Ramos (cell line): Measurements from ENCODE around the gene HRH3.

Experiments
- in situ Hi-C: fragments of 300-500 bp; cut with MboI; formaldehyde crosslinking; loops from one replicate; pipeline ENCODE4 v1.14.3; 2022; ENCODE audit warnings: low sequenced_read_pairs; ENCODE audit not compliant: unreplicated experiment

Gene HRH3

GRCh38 chr20:62202676-62203377 lies 17.3 kb downstream of the HRH3 start:
- in situ Hi-C loops, result no loop called here

DNA sequence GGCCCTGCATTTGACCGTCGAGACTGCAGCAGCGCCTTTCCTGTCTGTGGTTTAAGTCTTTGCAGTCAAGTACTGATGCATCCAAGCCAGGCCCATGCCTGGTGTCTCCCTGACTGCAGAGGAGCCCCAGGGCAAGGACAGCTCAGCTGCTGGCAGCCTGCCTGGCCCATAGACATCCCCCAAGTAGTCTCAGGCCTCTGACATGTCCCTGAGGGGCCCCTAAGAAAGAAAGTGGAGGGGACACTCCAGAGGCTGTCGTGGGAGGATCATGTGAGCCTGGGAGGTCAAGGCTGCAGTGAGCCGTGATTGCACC lies 18.0 kb downstream of the HRH3 start:
- in situ Hi-C loops, result no loop called here

GRCh38 chr20:62201173-62202082 lies 18.6 kb downstream of the HRH3 start:
- in situ Hi-C loops, result no loop called here

DNA sequence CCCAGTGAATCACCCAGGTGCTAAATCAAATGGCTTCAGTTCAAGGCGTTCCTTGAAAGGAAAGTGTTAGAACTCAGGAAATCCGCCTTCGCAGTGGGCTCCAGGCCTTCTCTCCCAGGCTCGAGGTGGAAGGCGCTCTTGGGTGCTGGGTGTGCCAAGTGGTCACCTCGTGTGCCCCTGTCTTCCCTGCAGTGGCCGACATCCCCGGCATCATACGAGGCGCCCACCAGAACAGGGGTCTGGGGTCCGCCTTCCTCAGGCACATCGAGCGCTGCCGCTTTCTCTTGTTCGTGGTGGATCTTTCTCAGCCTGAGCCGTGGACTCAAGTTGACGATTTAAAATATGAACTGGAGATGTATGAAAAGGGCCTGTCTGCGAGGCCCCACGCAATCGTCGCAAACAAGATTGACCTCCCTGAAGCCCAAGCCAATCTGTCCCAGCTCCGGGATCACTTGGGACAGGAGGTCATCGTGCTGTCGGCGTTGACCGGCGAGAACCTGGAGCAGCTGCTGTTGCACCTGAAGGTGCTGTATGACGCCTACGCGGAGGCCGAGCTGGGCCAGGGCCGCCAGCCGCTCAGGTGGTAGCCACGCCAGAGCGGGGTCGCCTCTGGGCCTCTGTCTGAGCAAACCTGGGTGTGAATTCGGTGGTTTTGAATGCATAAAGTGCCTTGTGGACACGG lies 19.4 kb downstream of the HRH3 start:
- in situ Hi-C loops, result no loop called here

DNA sequence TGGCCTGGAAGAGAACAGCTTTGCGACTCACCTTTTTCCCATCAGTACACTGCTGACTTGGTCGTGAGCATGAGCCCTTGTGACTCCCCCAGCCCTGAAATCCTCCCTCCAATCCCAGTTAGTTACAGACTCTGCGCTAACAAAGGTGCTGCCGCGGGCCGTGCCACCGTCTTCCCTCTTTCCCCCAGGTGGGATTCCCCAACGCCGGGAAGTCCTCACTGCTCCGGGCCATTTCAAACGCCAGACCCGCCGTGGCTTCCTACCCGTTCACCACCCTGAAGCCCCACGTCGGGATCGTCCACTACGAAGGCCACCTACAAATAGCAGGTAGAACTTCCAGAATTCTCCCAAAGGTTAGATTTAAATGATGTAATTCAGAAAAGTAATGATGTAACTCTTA lies 21.1 kb downstream of the HRH3 start:
- in situ Hi-C loops, result no loop called here

DNA sequence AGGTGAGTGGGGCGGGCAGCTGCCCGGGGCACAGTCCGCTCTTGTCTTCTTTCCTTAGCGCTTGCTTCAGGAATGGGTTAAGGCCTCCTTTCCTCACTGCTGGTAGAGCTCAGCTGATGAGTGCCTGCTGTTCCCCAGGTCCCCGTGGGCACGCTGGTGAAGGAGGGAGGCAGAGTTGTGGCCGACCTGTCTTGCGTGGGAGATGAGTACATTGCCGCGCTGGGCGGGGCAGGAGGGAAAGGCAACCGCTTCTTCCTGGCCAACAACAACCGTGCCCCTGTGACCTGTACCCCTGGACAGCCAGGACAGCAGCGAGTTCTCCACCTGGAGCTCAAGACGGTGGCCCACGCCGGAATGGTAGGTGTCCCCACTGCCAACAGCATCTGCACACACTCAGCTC lies 21.6 kb downstream of the HRH3 start:
- in situ Hi-C loops, result no loop called here

GRCh38 chr20:62197801-62198200 lies 22.3 kb downstream of the HRH3 start:
- in situ Hi-C loops, result no loop called here

DNA sequence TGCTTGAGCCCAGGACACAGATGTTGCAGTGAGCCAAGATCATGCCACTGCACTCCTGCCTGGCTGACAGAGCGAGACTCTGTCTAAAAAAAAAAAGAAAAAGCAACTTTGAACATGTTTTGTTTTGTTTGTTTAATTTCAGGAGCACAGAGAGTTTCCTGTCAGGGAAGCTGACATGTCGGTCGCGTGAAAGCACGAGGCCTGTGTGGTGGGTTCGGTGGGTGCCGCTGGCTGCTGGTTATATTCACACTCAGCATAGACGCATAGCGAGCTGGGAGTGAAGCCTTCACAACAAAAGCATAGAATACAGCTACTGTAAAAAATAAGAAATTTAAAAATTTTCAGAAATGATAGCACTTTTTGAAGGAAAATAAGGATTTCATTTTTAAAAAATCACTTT lies 22.8 kb downstream of the HRH3 start:
- in situ Hi-C loops, result no loop called here

GRCh38 chr20:62196286-62196685 lies 23.8 kb downstream of the HRH3 start:
- in situ Hi-C loops, result no loop called here

- in situ Hi-C loops, result no loop called here
These were observed 24.3 kb downstream of the HRH3 start for GRCh38 chr20:62195736-62196135.

- in situ Hi-C loops, result no loop called here
These were observed 25.0 kb downstream of the HRH3 start for GRCh38 chr20:62195075-62195405.

DNA sequence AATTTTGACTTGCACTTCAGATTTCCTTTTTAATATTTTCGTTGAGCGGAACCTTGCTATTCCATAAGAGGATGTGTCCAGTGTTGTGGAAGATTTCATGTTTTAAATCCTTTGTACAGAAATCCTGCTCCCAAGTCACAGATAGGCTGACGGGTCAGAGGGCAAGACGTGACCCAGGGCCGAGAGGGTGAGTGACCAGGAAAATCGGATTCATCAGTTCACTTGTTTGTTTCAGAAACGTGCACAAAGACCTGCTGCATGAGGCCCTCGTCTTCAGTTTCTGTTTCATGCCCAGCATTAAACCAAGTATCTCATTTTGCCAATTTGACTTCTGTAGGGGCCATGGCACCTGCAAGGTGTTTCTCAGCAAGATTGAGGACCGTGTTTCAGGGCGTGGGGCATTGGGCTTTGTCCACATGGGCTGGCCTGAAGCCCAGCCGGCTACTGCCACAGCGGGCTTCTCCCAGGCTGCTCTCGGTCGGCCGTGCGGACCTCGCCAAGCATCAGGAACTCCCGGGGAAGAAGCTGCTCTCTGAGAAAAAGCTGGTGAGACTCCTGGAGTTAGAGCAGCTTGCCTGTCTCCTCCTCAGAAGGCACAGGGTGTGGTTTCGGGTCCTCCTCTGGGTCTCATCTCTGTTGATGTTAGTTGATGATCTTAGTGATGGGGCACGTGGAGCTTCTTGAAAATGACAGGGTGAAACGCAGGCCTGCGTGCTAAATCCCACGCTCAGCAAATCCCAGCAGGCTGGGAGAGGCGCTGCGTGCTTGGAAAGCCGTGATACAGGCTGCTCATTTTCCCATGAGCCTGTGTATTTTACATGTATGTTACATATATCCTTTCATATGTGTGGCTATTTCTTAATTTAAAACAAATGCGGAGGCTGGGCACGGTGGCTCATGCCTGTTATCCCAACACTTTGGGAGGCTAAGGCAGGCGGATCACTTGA lies 26.7 kb downstream of the HRH3 start:
- in situ Hi-C loops, result no loop called here

DNA sequence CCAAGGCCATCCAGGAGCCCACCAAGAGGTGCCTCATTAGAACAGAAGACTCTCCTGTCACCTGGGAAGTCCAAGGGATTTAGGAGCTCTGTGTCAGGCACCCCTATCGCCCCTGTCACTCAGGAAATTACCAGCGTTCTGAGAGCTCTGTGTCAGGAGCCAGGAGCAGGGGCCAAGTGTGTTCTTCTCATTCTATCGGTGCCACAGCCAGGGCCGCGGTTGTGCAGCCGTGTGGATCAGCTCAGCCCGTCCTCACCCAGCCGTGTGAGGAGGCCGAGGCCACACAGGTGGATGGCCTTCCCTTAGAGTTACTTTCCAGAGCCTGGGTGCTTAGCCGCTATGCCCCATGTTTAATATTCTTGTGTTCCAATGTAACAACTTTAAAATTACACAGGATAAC lies 27.4 kb downstream of the HRH3 start:
- in situ Hi-C loops, result no loop called here

DNA sequence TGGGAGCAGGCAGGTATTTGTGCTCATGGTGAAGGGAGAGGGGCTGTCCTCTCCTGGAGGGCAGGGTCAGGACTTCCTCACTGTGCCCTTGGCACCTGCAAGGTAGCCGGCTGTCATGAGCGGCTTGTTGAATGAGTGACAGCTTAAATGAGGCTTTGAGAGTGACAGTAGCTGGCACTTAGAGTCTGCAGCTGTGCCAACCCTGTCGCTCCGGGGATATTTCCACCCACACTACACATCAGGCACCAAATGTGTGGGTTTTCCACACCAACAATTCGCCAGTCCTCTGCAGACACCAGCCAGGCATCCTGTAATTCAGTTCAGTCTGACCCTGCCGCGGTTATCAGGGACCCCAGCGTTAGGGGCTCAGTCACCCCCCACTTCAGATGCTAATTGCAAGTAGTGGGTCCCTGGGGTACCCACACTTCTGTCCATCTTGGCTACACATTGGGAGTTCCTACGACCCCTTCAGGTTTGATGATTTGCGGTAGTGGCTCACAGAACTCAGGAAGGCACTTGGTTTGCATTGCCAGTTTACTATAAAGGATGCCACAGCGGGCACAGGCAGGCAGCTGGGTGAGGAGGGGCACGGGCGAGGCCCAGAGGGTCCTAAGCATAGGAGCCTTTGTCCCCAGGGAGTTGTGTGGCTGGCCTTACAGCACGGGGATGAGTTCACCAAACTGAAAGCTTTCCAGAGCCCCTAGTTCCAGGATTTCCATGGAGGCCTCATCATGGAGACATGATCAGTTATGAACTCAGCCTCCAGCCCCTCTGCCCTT lies 28.1 kb downstream of the HRH3 start:
- in situ Hi-C loops, result no loop called here

DNA sequence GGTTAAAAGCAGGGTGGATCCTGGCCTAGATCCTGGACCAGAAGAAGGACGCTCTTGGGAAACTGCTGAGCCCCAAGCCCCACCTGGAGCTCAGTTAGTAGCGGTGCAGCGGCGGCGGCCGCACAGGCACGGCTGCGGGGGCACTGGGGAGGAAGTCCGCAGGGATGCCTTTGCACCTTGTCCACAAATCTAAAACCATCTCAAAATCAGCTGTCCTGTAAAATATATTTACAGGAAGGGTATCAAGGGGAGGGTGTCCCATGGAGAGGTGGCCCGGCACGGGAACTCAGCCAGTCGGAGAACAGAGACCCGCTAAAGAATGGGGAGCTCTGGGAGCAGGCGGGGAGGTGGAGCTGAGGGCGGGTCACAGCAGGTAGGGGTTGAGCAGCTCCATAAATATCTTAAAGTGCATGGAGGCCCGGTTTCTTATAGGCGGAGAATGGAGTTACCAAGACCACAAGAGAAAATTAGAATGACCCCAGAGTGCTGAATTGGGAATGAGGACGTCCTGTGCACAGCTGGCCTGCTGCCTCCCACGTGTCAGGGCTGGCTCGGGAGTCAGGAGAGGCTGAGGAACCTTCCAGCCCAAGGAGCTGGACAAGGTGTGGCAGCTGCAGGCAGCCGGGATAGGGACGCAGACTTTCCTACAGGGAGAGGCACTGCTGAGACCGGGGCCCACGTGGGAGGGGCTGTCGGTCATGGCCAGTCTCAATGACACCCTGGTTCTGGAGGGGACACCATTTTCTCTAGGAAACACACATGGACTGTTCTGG lies 29.3 kb downstream of the HRH3 start:
- in situ Hi-C loops, result no loop called here

DNA sequence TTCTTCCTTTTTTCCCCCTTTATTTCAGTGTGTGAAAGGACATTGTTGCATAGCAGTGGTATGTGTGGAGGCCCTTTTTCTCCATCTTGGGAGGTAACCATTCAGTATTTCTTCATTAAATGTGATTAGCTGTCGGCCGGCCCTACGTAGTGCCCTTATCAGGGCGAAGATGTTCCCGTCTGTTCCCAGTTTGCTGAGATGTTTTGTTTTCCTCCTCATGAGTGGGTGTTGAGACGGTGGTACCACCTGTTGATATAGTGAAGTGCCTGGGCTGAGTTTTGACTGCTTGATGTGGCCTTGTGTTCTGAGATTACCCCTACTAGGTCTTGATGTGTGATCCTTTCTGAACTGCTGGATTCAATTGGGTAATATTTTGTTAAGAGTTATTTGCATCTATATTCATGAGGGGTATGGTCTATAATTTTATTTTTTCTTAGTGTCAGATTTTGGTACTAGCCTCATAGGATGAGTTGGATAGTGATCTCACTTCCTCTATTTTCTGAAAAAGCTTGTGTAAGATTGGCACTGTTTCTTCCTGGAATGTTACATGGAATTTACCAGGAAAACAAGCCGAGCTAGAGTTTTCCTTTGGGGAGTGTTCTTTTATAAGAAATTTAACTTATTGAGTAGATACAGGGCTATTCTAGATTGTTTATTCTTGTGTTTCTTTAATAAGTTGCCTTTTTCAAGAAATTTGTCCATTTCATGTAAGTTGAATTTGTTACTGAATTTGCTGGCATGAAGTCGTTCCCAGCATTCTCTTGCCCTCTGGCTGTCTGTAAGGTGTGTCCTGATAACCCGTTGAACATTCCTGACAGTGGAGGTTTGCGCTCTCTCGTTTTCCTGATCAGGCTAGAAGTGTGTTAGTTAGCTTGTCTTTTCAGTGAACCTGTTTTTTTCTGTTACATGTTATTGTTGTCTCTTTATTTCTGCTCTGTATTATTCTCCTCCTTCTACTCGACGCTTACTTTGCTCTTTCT lies 32.9 kb downstream of the HRH3 start:
- in situ Hi-C loops, result no loop called here

- in situ Hi-C loops, result no loop called here
These were observed 34.0 kb downstream of the HRH3 start for GRCh38 chr20:62186096-62186426.
